Ovary (tissue), 9 donors: Measurements from ENCODE around the gene NEDD4. TPM values are rescaled to one million over a fixed set of nuclear protein-coding genes. Genes with fewer than 3 reads are reported as not detected.

Experiments used
- DNase-seq, 5 donors: peaks; one replicate each; pipeline ENCODE4 v3.0.0-alpha.2; 2019 to 2020
- H3K27ac ChIP-seq, 2 donors: fragments of 200-600 bp; one replicate each; pipeline versions ENCODE4 v1.5.1 to v1.8.0; 2019 to 2022
- H3K27me3 ChIP-seq: fragments of 200-600 bp; one replicate; pipeline ENCODE4 v1.8.0; 2022
- H3K36me3 ChIP-seq: fragments of 200-600 bp; sonication (generic); one replicate; pipeline ENCODE4 v1.5.1; 2019
- H3K4me1 ChIP-seq: one replicate; pipeline ENCODE4 v1.8.1; 2013; ENCODE audit warnings: mild to moderate bottlenecking, moderate library complexity; ENCODE audit not compliant: insufficient read depth
- H3K4me3 ChIP-seq: fragments of 200-600 bp; sonication (generic); one replicate; pipeline ENCODE4 v1.5.1; 2017
- H3K9me3 ChIP-seq, 2 donors: fragments of 200-600 bp in 1 of 2; sonication (generic) in 1 of 2; one replicate each; pipeline versions ENCODE4 v1.5.1 to v1.8.1; 2013 to 2019; ENCODE audit warnings: mild to moderate bottlenecking in 1 of 2, moderate library complexity in 1 of 2
- CTCF ChIP-seq, 3 donors: fragments of 450-650 bp in 2 of 3; fragments of 200-600 bp in 1 of 3; IDR thresholded peaks; one replicate each; pipeline versions ENCODE4 v1.5.1 to v1.8.0; 2016 to 2022; ENCODE audit warnings: antibody characterized with exemption in 3 of 3, mild to moderate bottlenecking in 1 of 3
- EP300 ChIP-seq: sonication (generic); formaldehyde crosslinking; IDR thresholded peaks from one replicate; pipeline ENCODE4 v1.6.1; 2017; ENCODE audit warnings: antibody characterized with exemption
- POLR2A ChIP-seq: fragments of 450-650 bp; IDR thresholded peaks from one replicate; pipeline ENCODE4 v1.6.1; 2017; ENCODE audit warnings: antibody characterized with exemption, mild to moderate bottlenecking, moderate library complexity
- WGBS, 3 donors: extraction: QIAGEN DNeasy Blood & Tissue Kit in 1 of 3; methylation state at CpG; one replicate each; pipeline versions ENCODE4 v1.1.5 to v1.1.7; 2013 to 2017; 5-methylcytosine and 5-hydroxymethylcytosine counted together
- intact Hi-C, 4 donors: fragments of 100-400 bp; cut with DNase I; formaldehyde crosslinking; loops; one replicate each; pipeline versions ENCODE4 v1.11.0 to v1.15.1; 2022 to 2023
- polyA plus RNA-seq, 2 donors: library from polyadenylated mRNA; stranded (reverse); fragments of 200-250 nt in 1 of 2; fragments of 350-450 nt in 1 of 2; fragmentation: Illumina TruSeq in 1 of 2; extraction: RNeasy Lipid Tissue Mini Kit (QIAGEN cat#74804) in 1 of 2; gene quantifications; one replicate each; pipeline ENCODE4 v1.2.3, GENCODE V29; 2013 to 2014
- total RNA-seq, 7 donors: library from RNA; depleted of rRNA in 2 of 7; stranded (reverse); fragments of >200 nt in 2 of 7; fragmentation: NEBNext Ultra II Directional in 3 of 7; extraction: Animal tissue kit (Norgen Biotek cat#: 25700) in 3 of 7; gene quantifications; one replicate each; pipeline versions ENCODE4 v1.1.0 to v1.2.4, GENCODE V29; 2016 to 2023
- donor health status: DM: no; HTN: no; CAD: no; lungs with moderate emphysema.
- donor health status: DM: no; HTN: no; CAD: no.
- donor health status: Bipolar disorder and iron deficiency.
- donor health status: DM: yes; HTN: yes; CAD: no.
- donor health status: DM: no; HTN: no; CAD: no.
- donor health status: DM: yes; HTN: yes; CAD: no.

The NEDD4 gene
- total and polyA plus RNA-seq, 9 donors: 3.8 to 12.6 (median 10.2) TPM

DNA sequence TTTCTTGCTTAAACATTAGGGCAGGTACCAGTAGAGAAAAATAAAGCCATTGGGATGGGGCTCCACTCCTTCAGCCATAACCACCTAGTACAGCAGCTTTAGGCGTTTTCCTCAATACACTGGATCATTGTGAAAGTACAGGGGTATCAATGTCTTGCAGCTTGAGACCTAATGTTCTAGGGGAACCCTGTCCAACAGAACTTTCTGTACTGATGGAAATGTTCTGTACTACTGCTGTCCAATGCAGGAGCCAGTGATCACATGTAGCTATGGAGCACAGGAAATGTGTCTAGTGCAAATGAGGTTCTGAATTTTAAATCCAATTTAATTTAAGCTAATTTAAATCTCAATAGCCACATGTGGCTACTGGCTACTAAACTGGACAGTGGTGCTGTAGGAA lies 93.9 kb downstream of the NEDD4 start:
- H3K9me3 ChIP-seq: no peaks in the 10 kb centered on the region
- H3K4me1 ChIP-seq: peaks cover 3% of the 10 kb centered on the region
- DNase-seq: no peak
- 87 to 97% (median 93%) methylated on average over 1 of the region's 1 CpG for WGBS, 3 donors
- no peak overlapping the region for H3K4me3 ChIP-seq
- H3K36me3 ChIP-seq: no peaks in the 10 kb centered on the region
- intact Hi-C loops: no loop called here
- no peaks in the 10 kb centered on the region for H3K27me3 ChIP-seq
- no peak overlapping the region for H3K27ac ChIP-seq
- no peak for TF ChIP-seq POLR2A
- TF ChIP-seq EP300: no peak
- TF ChIP-seq CTCF (IDR thresholded peaks at IDR 0.05): no peak

- no peak for TF ChIP-seq POLR2A
- TF ChIP-seq CTCF (IDR thresholded peaks at IDR 0.05): peak in 2 of 3 donors; percentile 27 to 37
- DNase-seq: peak; percentile 27 to 59 (median 46)
- intact Hi-C loops: no loop called here
Observed at GRCh38 chr15:55897560-55898336, 95.7 kb downstream of the NEDD4 start.

GRCh38 chr15:55894399-55894965 lies 98.9 kb downstream of the NEDD4 start:
- Histone ChIP-seq H3K9me3 (no peaks in the 10 kb centered on the region), H3K4me3 (no peak overlapping the region), H3K36me3 (no peaks in the 10 kb centered on the region), H3K4me1 (peaks cover 3% of the 10 kb centered on the region), H3K27me3 (no peaks in the 10 kb centered on the region), H3K27ac (no peak overlapping the region)
- no peak for DNase-seq
- WGBS, 3 donors: 54 to 69% (median 58%) methylated on average over 3 of the region's 3 CpGs
- intact Hi-C loops: no loop called here
- TF ChIP-seq CTCF (IDR thresholded peaks at IDR 0.05) (no peak), EP300 (no peak), POLR2A (no peak)

More at GRCh38 chr15:55897560-55898336, 95.7 kb downstream of the NEDD4 start:
- peaks cover 3% of the 10 kb centered on the region for H3K4me1 ChIP-seq
- no peak overlapping the region for H3K27ac ChIP-seq
- no peaks in the 10 kb centered on the region for H3K27me3 ChIP-seq
- WGBS, 3 donors: 38 to 41% (median 39%) methylated on average over 6 of the region's 6 CpGs
- H3K4me3 ChIP-seq: no peak overlapping the region
- H3K36me3 ChIP-seq: no peaks in the 10 kb centered on the region
- no peaks in the 10 kb centered on the region for H3K9me3 ChIP-seq

- peaks cover 3% of the 10 kb centered on the region for H3K4me1 ChIP-seq
- DNase-seq: no peak
- H3K4me3 ChIP-seq: no peak overlapping the region
- H3K9me3 ChIP-seq: no peaks in the 10 kb centered on the region
- no peaks in the 10 kb centered on the region for H3K27me3 ChIP-seq
- TF ChIP-seq EP300 (no peak), CTCF (IDR thresholded peaks at IDR 0.05) (no peak), POLR2A (no peak)
- H3K27ac ChIP-seq: no peak overlapping the region
- no peaks in the 10 kb centered on the region for H3K36me3 ChIP-seq
- intact Hi-C loops: no loop called here
- WGBS, 3 donors: 82 to 90% (median 88%) methylated on average over 3 of the region's 3 CpGs
Observed at GRCh38 chr15:55893852-55894251, 99.6 kb downstream of the NEDD4 start.
